Cardiac septum (tissue), 1 donor: ENCODE measurements around the gene WFS1. TPM values are rescaled to one million over a fixed set of nuclear protein-coding genes. Genes with fewer than 3 reads are reported as not detected.
A peak's percentile ranks its signal among the peaks of the same experiment; 100 is the strongest.

Source experiments
- DNase-seq: peaks from one replicate; pipeline ENCODE4 v3.0.0-alpha.2; 2020; ENCODE audit warnings: low spot score
- intact Hi-C: fragments of 100-400 bp; cut with DNase I; formaldehyde crosslinking; loops from one replicate; pipeline ENCODE4 v1.14.0; 2022
- long read RNA-seq: library from polyadenylated mRNA; unstranded; transcript quantifications from one replicate; pipeline ENCODE4 v2.0.0, GENCODE V29; 2021
- total RNA-seq: library from RNA; stranded (reverse); fragmentation: NEBNext Ultra II Directional; extraction: Animal tissue kit (Norgen Biotek cat#: 25700); gene quantifications from one replicate; pipeline ENCODE4 v1.2.1, GENCODE V29; 2021
- donor health status: DM: no; HTN: no; CAD: no.

The WFS1 gene, protein sequence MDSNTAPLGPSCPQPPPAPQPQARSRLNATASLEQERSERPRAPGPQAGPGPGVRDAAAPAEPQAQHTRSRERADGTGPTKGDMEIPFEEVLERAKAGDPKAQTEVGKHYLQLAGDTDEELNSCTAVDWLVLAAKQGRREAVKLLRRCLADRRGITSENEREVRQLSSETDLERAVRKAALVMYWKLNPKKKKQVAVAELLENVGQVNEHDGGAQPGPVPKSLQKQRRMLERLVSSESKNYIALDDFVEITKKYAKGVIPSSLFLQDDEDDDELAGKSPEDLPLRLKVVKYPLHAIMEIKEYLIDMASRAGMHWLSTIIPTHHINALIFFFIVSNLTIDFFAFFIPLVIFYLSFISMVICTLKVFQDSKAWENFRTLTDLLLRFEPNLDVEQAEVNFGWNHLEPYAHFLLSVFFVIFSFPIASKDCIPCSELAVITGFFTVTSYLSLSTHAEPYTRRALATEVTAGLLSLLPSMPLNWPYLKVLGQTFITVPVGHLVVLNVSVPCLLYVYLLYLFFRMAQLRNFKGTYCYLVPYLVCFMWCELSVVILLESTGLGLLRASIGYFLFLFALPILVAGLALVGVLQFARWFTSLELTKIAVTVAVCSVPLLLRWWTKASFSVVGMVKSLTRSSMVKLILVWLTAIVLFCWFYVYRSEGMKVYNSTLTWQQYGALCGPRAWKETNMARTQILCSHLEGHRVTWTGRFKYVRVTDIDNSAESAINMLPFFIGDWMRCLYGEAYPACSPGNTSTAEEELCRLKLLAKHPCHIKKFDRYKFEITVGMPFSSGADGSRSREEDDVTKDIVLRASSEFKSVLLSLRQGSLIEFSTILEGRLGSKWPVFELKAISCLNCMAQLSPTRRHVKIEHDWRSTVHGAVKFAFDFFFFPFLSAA
- 48.4 TPM for total RNA-seq
- long read RNA-seq, transcript WFS1-202 (8 exons, 3,255 nt), result minor isoform, 10 of 101 reads
- long read RNA-seq, transcript WFS1-201 (8 exons, 3,640 nt), result major isoform, 39 of 101 reads
- long read RNA-seq, partial matches to known transcripts, result 44 of 101 reads
- long read RNA-seq, other reads (novel, unspliced or antisense), result 4 of 101 reads

DNA sequence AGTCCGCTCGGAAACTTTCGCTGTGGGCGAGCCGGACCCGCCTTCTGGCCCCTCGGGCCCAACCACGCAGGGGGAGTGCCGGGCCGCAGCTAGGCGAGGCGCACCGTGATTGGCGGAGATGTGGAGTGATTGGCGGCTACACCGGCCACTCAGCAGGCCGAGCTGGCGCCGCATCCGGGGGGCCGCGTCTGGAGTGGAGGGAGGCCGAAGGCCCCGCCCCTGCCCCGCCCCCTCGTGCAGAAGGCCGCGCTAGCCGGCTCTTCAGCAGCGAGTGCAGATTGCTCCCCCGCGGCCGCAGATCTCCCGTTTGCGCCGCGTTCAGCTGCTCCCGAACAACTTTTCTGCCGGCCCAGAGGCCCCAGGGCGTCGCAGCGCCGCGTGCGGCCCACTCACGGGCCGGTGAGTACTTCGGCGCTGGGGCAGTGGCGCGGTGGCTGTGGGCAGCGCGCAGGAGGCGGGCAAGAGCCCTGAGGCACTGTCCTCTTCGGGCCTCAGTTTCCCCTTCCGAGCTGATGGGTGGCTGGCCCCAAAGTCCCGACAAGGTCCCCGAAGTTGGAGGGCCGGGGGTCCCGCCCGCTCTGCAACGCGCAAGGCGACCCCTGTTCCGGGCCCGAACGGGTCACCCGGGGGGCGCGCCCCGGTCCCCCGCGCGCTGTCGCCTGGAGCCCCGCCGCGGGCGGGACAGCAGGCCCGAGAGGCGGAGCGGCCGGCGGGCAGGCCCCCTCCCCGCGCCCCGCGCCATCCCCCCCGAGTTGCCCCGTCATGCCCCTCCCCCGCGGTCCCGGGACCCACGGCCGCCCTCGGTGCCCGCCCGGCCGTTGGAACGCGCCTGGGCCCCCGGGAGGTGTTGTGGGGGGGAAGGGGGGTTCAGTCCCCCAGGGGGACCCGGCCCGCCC is at the start of gene WFS1:
TSS of gene WFS1 (plus strand) at position 235 of the 896 bp plus-strand sequence. CDS start 7,606 bp downstream, outside the sequence.
- DNase-seq, result peak; percentile 98
- intact Hi-C loops, result loop anchor here (10.0 kb wide), 1 partner anchor 275 kb away; no protein-coding TSS in a partner anchor

DNA sequence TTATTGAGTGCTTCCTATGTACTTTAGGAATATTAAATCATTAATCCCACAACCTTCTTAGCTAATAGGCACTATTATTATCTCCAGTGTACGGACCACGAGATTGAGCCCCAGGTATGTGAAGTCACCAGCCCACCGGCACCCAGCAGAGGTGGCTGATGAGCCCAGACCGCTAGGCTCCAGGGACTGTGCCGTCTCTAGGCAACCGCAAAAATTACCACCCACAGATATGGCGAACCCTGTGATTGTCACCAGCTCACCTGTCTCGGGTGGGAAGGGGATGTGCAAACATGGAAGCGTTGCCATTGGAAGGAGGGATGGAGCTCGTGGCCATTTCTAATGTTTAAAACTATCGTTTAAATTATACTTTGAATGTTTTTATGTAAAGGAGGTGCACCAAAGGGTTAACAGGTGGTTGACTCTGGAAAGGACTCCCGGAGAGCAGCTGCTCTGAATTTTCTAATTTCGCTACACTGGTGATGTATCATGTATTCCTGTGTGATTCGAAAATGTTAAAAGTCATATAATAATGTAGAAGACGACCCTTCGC is 48.3 kb upstream of the WFS1 start:
- intact Hi-C loops, result no loop called here
- no peak for DNase-seq

DNA sequence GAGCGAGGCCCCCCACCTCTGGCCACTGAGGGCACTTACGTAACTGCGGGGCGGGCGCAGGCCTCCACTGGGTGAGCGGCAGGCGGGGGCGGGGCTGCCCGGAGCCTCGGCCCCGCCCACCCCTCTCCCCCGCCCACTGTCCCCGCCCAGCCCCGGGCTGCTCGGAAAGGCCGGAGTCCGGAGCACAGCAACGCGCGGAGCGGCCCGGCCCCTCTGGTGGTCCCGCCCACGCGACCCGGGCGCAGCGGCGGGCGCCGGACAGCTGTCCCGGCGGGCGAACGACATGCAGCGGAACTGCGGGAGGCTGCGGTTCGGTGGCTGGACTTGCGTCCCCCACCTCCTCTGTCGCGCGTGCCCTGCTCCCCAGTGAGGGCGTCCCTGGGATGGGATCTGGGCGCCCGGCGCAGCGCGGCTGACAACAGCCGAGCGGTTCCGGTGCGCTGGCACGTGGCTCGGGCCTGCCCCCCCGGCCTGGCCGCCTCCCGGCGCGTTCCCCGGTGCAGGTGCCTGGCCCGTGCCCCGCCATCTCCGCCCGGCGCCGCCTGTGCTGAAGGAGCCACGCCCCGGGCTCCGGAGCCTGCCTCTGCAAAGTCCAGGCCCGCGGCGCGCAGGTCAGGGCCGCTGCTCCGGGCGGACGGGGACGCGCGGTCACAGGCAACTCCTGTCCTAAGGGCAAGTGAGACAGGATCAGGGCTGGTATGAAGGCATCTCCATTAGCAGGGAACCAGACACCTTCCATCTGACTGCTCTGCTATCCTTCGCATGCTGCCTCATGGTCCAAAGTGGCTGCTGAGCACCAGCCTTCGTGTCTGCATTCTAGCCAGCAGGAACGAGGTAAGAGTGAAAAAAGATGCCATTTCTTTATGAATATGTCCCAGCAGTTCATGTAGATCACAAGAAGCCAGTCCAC is 47.5 kb upstream of the WFS1 start:
- DNase-seq, result peak; percentile 72
- intact Hi-C loops, result no loop called here

DNA sequence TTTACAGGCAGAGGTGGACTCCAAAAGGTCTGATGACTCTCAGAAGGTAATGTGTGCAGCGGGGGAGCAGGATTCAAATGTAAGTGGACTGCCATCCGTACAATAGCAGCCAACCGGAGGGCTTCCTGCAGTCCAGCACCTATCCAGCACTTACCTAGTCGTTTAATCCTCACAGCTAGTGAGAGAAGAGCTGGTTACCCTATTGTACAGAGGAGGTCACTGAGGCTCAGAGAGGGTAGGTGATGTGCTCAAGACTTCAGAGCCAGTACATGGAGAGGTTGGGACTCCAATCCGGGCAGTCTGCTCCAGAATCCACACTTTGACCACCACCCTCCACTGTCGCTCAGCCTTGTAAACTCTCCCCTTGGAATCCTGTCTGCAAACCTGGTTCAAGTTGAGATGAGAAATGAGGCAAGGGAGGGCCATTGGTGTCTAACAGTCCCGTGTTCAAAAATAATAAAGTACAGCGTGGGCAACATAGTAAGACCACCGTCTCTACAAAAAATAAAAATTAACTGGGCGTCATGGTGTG is 46.8 kb upstream of the WFS1 start:
- peak; percentile 55 for DNase-seq
- intact Hi-C loops, result no loop called here

GRCh38 chr4:6224735-6225134 is 44.9 kb upstream of the WFS1 start:
- intact Hi-C loops, result no loop called here
- no peak for DNase-seq

DNA sequence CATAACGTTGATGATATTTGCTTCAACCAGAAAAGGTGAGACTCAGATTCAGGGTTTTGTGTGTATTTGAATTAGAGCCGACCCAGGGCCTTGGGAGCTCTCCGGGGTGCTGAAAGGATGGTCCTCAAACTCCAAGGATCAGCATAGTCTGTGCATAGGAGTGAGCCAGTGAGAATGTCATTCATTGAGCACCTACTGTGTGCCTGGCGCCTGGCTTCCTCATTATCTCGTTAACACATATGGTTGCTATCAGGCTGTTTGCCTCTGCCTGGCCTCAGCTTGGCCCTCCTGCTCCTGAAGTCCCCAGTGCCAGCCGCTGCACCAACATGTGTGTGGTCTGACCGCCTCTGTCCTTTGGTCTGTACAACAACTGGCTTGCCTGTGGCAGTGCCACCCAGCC is 44.2 kb upstream of the WFS1 start:
- intact Hi-C loops, result no loop called here
- DNase-seq, result peak; percentile 51

DNA sequence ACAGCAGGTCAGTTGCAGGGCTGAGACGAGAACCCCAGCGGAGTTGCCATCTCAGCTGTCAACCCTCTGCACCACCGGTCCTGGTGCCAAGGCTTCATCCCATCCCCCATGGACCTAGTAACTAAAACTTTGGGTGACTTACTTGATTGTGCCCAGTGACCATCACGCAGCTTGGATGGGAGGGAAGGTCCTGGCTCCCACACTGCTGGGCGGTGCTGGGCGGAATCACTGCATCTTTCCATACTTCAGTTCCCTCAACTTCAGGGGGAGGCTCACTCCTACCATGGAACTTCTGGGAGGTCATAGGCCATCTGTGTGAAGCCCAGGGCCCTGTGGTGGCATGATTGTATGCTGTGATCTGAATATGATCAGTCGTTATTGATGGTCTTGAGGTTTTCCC is 43.1 kb upstream of the WFS1 start:
- intact Hi-C loops, result no loop called here
- peak; percentile 44 for DNase-seq

GRCh38 chr4:6227412-6228157 is 42.1 kb upstream of the WFS1 start:
- intact Hi-C loops, result no loop called here
- peak; percentile 50 for DNase-seq

GRCh38 chr4:6228158-6229067 is 41.2 kb upstream of the WFS1 start:
- DNase-seq, result peak; percentile 39
- intact Hi-C loops, result no loop called here

GRCh38 chr4:6229095-6229494 is 40.6 kb upstream of the WFS1 start:
- intact Hi-C loops, result no loop called here
- peak; percentile 75 for DNase-seq

DNA sequence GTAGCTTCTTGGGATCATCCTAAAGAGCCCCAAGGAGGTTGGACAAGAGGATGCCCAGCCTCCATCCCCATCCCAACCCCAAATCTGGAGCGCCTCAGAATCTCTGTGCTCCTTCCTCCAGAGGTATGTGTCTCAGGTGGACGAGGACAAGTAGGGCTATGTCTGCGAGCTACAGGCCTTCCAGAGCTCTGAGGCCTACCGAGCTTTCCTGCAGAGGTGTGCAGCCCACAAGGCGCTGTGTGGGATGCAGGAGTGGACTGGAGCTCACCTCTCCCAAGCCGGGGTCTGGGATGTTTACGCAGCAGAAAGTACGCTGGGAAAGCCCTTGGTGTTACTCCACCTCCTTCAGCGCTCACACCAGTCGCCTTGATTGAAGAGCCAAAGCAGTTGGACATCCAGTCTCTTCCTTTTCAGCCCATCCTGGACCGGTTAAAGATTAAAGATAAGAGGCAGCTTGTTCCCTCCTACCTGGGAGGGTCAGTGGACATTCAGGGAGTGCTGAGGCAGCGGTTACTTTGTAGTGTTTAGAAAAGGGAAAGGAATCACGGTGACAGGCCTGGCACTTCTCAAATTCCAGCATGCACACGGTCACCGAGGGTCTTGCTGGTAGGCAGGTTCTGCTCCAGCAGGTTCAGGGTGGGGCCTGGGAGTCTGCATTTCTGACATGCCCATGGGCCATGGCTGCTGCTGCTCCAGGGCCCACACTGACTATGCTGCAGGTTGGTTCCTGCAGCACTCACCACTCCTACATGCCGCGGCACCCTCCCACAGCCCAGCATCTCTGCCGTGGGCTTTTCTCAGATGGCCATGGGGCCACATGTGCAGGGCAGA is 39.8 kb upstream of the WFS1 start:
- DNase-seq, result peak; percentile 58
- intact Hi-C loops, result no loop called here

- intact Hi-C loops, result no loop called here
- peak; percentile 31 for DNase-seq
Measured at GRCh38 chr4:6230502-6230785, 39.2 kb upstream of the WFS1 start.

DNA sequence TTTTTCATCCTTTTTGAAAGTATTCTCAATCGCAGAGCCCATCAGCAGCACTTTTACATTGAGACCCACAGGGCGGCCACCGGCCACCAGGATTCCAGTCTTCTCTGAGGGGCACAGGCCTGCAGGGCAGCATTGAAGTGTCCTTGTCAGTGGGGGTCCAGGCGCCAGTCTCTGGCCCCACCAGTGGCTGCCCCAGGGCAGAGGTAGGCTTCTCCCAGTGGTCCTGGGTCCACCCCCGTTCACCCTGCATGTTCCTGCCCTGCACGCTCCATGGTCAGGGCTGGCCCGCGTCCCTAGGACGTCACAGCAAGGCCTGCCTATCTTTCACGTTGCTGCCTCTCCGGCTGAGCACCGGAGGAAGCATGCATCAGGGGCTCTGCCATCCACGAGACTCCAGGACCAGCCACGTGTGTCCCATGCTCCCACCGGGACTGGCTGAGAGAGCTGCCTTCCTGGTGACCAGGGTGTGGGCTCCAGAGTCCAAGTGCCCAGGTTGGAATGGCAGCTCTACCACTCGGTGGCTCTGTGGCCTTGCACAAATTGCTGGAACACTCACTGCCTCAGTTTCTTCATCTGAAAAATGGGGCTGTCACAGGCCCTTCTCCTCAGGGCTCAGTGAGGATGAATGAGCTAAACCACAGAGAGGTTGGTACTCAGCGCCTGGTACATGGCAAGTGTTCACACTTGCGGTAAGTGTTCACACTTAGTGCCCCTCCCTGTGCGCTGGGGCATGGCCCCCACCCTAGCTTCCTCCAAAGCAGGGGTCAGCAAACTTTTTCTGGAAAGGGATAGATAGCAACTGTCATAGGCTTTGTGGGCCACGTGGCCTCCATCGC is 38.6 kb upstream of the WFS1 start:
- intact Hi-C loops, result no loop called here
- peak; percentile 65 for DNase-seq

GRCh38 chr4:6231663-6232165 is 37.9 kb upstream of the WFS1 start:
- intact Hi-C loops, result no loop called here
- no peak for DNase-seq
